Parathyroid adenoma (tissue), 2 donors: ENCODE data around the gene ZFP62.
"Not testable (repeated sequence)": the region's sequence is repeated elsewhere in the genome, so short reads cannot be mapped to it uniquely, and the experiment has no call there.

Experiments
- H2AFZ ChIP-seq: fragments of 300-600 bp; sonication (generic); one replicate; pipeline ENCODE4 v1.7.0; 2017; ENCODE audit warnings: antibody characterized with exemption, mild to moderate bottlenecking
- H3K27ac ChIP-seq: fragments of 300-600 bp; sonication (generic); one replicate; pipeline ENCODE4 v1.7.0; 2017
- H3K27me3 ChIP-seq: fragments of 300-600 bp; sonication (generic); one replicate; pipeline ENCODE4 v1.7.0; 2017; ENCODE audit warnings: low read length; ENCODE audit not compliant: control insufficient read depth, insufficient read depth
- H3K36me3 ChIP-seq: fragments of 300-600 bp; sonication (generic); one replicate; pipeline ENCODE4 v1.7.0; 2017; ENCODE audit warnings: low read length; ENCODE audit not compliant: control insufficient read depth, insufficient read depth
- H3K4me1 ChIP-seq: fragments of 300-600 bp; sonication (generic); one replicate; pipeline ENCODE4 v1.7.0; 2017; ENCODE audit warnings: control low read depth
- H3K4me2 ChIP-seq: fragments of 300-600 bp; sonication (generic); one replicate; pipeline ENCODE4 v1.7.0; 2017; ENCODE audit warnings: low read length
- H3K4me3 ChIP-seq: fragments of 300-600 bp; sonication (generic); one replicate; pipeline ENCODE4 v1.7.0; 2017; ENCODE audit warnings: low read depth, low read length
- H3K79me2 ChIP-seq: fragments of 300-600 bp; sonication (generic); one replicate; pipeline ENCODE4 v1.7.0; 2017; ENCODE audit warnings: control low read depth
- H3K9ac ChIP-seq: fragments of 300-600 bp; sonication (generic); one replicate; pipeline ENCODE4 v1.7.0; 2017; ENCODE audit warnings: mild to moderate bottlenecking
- H3K9me3 ChIP-seq: fragments of 300-600 bp; sonication (generic); one replicate; pipeline ENCODE4 v1.7.0; 2017; ENCODE audit warnings: low read length; ENCODE audit not compliant: control insufficient read depth
- CTCF ChIP-seq: fragments of 300-600 bp; sonication (generic); IDR thresholded peaks from one replicate; pipeline ENCODE4 v1.7.0; 2017; ENCODE audit warnings: antibody characterized with exemption, mild to moderate bottlenecking
- donor health status: primary hyperparathyroidism.

ZFP62 gene

GRCh38 chr5:180832638-180833068 lies 28.4 kb downstream of the ZFP62 start:
- peak overlapping the region; percentile 85 for H3K4me2 ChIP-seq
- H3K9me3 ChIP-seq, result no peaks in the 10 kb centered on the region
- peaks cover 9% of the 10 kb centered on the region for H3K4me1 ChIP-seq
- no peaks in the 10 kb centered on the region for H3K27me3 ChIP-seq
- H3K36me3 ChIP-seq, result no peaks in the 10 kb centered on the region
- H2AFZ ChIP-seq, result no peak overlapping the region
- no peak for TF ChIP-seq CTCF
- peak overlapping the region; percentile 99 for H3K27ac ChIP-seq
- H3K79me2 ChIP-seq, result peaks cover 23% of the 10 kb centered on the region
- H3K4me3 ChIP-seq, result peak overlapping the region; percentile 78
- H3K9ac ChIP-seq, result no peak overlapping the region

- H3K36me3 ChIP-seq, result no peaks in the 10 kb centered on the region
- H3K4me3 ChIP-seq, result peak overlapping the region; percentile 78
- H3K79me2 ChIP-seq, result peaks cover 21% of the 10 kb centered on the region
- peak overlapping the region; percentile 85 for H3K4me2 ChIP-seq
- H3K9me3 ChIP-seq, result no peaks in the 10 kb centered on the region
- H3K4me1 ChIP-seq, result peaks cover 9% of the 10 kb centered on the region
- peak overlapping the region; percentile 99 for H3K27ac ChIP-seq
- peak overlapping the region; percentile 98 for H2AFZ ChIP-seq
- TF ChIP-seq CTCF, result no peak
- H3K27me3 ChIP-seq, result no peaks in the 10 kb centered on the region
- peak overlapping the region; percentile 99 for H3K9ac ChIP-seq
Observed at GRCh38 chr5:180831139-180832093, 29.7 kb downstream of the ZFP62 start.

- Histone ChIP-seq H2AFZ (peak overlapping the region; percentile 98), H3K27ac (peak overlapping the region; percentile 99)
Observed at GRCh38 chr5:180830253-180831138, 30.6 kb downstream of the ZFP62 start.

GRCh38 chr5:180829726-180830125 lies 31.4 kb downstream of the ZFP62 start:
- no peak for TF ChIP-seq CTCF
- Histone ChIP-seq H3K27me3 (no peaks in the 10 kb centered on the region), H3K9me3 (no peaks in the 10 kb centered on the region), H3K27ac (peak overlapping the region; percentile 99), H2AFZ (no peak overlapping the region), H3K4me3 (no peak overlapping the region), H3K4me2 (peak overlapping the region; percentile 85), H3K4me1 (peaks cover 9% of the 10 kb centered on the region), H3K36me3 (no peaks in the 10 kb centered on the region), H3K79me2 (peaks cover 21% of the 10 kb centered on the region), H3K9ac (no peak overlapping the region)

More at GRCh38 chr5:180830253-180831138, 30.6 kb downstream of the ZFP62 start:
- H3K9ac ChIP-seq, result peak overlapping the region; percentile 99
- H3K27me3 ChIP-seq, result no peaks in the 10 kb centered on the region
- H3K4me1 ChIP-seq, result peaks cover 9% of the 10 kb centered on the region
- peak overlapping the region; percentile 78 for H3K4me3 ChIP-seq
- H3K4me2 ChIP-seq, result peak overlapping the region; percentile 85
- TF ChIP-seq CTCF, result no peak
- H3K9me3 ChIP-seq, result no peaks in the 10 kb centered on the region
- peaks cover 21% of the 10 kb centered on the region for H3K79me2 ChIP-seq
- H3K36me3 ChIP-seq, result no peaks in the 10 kb centered on the region

DNA sequence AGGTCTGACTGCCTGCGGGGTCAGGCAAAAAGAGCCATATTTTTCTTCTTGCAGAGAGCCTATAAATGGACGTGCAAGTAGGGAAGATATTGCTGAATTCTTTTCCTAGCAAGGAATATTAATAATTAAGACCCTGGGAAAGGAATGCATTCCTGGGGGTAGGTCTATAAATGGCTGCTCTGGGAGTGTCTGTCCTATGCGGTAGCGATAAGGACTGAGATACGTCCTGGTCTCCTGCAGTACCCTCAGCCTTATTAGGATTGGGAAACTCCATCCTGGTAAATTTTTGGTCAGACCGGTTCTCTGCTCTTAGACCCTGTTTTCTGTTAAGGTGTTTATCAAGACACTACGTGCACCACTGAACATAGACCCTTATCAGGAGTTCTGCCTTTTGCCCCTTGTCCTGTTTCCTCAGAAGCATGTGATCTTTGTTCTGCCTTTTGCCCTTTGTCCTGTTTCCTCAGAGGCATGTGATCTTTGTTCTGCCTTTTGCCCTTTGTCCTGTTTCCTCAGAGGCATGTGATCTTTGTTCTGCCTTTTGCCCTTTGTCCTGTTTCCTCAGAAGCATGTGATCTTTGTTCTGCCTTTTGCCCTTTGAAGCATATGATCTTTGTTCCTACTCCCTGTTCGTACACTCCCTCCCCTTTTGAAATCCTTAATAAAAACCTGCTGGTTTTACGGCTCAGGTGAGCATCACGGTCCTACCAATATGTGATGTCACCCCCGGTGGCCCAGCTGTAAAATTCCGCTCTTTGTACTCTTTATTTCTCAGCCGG lies 32.1 kb downstream of the ZFP62 start:
- not testable (repeated sequence) for H3K9ac ChIP-seq, H3K4me3 ChIP-seq, H3K27ac ChIP-seq, H3K4me2 ChIP-seq, H3K36me3 ChIP-seq, H3K4me1 ChIP-seq, H2AFZ ChIP-seq, H3K27me3 ChIP-seq, H3K9me3 ChIP-seq
- peaks cover 19% of the 10 kb centered on the region for H3K79me2 ChIP-seq

GRCh38 chr5:180827374-180827773 lies 33.7 kb downstream of the ZFP62 start:
- H3K4me2 ChIP-seq, H3K4me1 ChIP-seq, H3K27ac ChIP-seq, H3K36me3 ChIP-seq, H3K79me2 ChIP-seq, H3K9ac ChIP-seq, H3K27me3 ChIP-seq, H3K9me3 ChIP-seq, H2AFZ ChIP-seq, H3K4me3 ChIP-seq: not testable (repeated sequence)
